Pancreas (tissue), 10 donors: ENCODE measurements around the gene MYL4. TPM values are rescaled to one million over a fixed set of nuclear protein-coding genes. Genes with fewer than 3 reads are reported as not detected.
"Not testable (repeated sequence)": the region's sequence is repeated elsewhere in the genome, so short reads cannot be mapped to it uniquely, and the experiment has no call there.

Source experiments
- ATAC-seq, 4 donors: fragments of 200-7000 bp; cut with Tn5 transposase; one replicate each; pipeline versions ENCODE4 v1.8.0 to v1.9.1; 2020; ENCODE audit warnings: mild to moderate bottlenecking in 4 of 4, moderate library complexity in 4 of 4
- DNase-seq, 6 donors: peaks; one replicate each; pipeline ENCODE4 v3.0.0-alpha.2; 2020
- FAIRE-seq: peaks from 2 replicates; lab custom pipeline; 2012; peaks lifted over from hg19 to GRCh38; lab: Jason Lieb, UNC
- H3K27ac ChIP-seq, 4 donors: fragments of 200-600 bp; sonication (generic); 1 replicate in 3 of 4; 2 replicates in 1 of 4; pipeline versions ENCODE4 v1.5.0 to v1.8.0; 2020
- H3K27me3 ChIP-seq, 4 donors: fragments of 200-600 bp; one replicate each; pipeline ENCODE4 v1.8.0; 2021
- H3K36me3 ChIP-seq, 3 donors: fragments of 200-600 bp; sonication (generic) in 1 of 3; one replicate each; pipeline versions ENCODE4 v1.5.0 to v1.8.0; 2020 to 2021
- H3K4me1 ChIP-seq, 3 donors: fragments of 200-600 bp; one replicate each; pipeline ENCODE4 v1.8.0; 2021
- H3K4me3 ChIP-seq, 4 donors: fragments of 200-600 bp; sonication (generic) in 2 of 4; one replicate each; pipeline versions ENCODE4 v1.5.0 to v1.8.0; 2020 to 2021
- H3K9me3 ChIP-seq, 4 donors: fragments of 200-600 bp; one replicate each; pipeline ENCODE4 v1.8.0; 2021
- WGBS, 2 donors: extraction: QIAGEN DNeasy Blood & Tissue Kit; methylation state at CpG; one replicate each; pipeline ENCODE4 v1.1.7; 2013; 5-methylcytosine and 5-hydroxymethylcytosine counted together
- intact Hi-C, 3 donors: fragments of 100-400 bp; cut with DNase I; formaldehyde crosslinking; loops; one replicate each; pipeline versions ENCODE4 v1.11.1 to v1.14.2; 2022
- polyA plus RNA-seq, 2 donors: library from polyadenylated mRNA; stranded (reverse); fragments of 200-250 nt; gene quantifications; one replicate each; pipeline ENCODE4 v1.2.3, GENCODE V29; 2013
- total RNA-seq, 6 donors: library from RNA; stranded (reverse); fragmentation: NEBNext Ultra II Directional in 4 of 6; extraction: Animal tissue kit (Norgen Biotek cat#: 25700) in 4 of 6; gene quantifications; one replicate each; pipeline versions ENCODE4 v1.2.1 to v1.2.4, GENCODE V29; 2021 to 2023
- TF ChIP-seq, protein P1 (sequence below), 4 donors: fragments of 200-600 bp; sonication (generic) in 3 of 4; IDR thresholded peaks; one replicate each; pipeline versions ENCODE4 v1.5.0 to v1.8.0; 2021; ENCODE audit warnings: antibody characterized with exemption in 4 of 4
- donor health status: healthy with polysubstance abuse.
- donor health status: DM: no; HTN: no; CAD: no; lungs with moderate emphysema.
- donor health status: DM: no; HTN: no; CAD: no.
- donor health status: control.
- donor health status: control.
- donor health status: Bipolar disorder and iron deficiency.
- donor health status: DM: yes; HTN: yes; CAD: no.
- donor health status: DM: no; HTN: no; CAD: no.
- donor health status: DM: no; HTN: no; CAD: no.
- donor health status: DM: yes; HTN: yes; CAD: no.

MYL4 gene
- total and polyA plus RNA-seq, 8 donors: 0.23 to 0.53 (median 0.28) TPM; not detected in 4

DNA sequence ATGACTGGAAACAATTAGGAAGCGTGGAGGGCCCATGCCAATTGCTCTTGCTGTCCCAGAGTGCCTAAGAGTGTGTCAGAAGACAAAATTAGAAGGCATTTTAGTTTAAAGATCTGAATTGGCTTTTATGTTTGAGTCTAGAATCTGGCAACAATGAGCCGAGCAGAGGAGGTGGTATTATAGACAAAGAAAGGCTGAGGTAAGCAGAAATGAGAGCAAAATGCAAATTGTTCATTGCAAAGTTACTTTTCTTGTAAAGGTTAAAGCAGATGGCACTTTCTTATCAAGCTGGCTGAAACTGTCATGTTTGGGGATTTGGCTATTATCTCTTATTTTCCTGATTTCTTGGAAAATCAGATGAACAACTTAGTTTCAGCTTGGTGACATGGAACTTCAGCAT is 3.3 kb downstream of the MYL4 start:
- no peaks in the 10 kb centered on the region for H3K9me3 ChIP-seq
- DNase-seq: no peak
- intact Hi-C loops: no loop called here
- no peaks in the 10 kb centered on the region for H3K27me3 ChIP-seq
- ATAC-seq: no peak
- H3K36me3 ChIP-seq: no peaks in the 10 kb centered on the region
- 80 to 90% methylated on average over 2 of the region's 2 CpGs for WGBS, 2 donors
- no peak for FAIRE-seq
- no peaks in the 10 kb centered on the region for H3K4me1 ChIP-seq
- no peak overlapping the region for H3K4me3 ChIP-seq
- TF ChIP-seq, protein P1, sequence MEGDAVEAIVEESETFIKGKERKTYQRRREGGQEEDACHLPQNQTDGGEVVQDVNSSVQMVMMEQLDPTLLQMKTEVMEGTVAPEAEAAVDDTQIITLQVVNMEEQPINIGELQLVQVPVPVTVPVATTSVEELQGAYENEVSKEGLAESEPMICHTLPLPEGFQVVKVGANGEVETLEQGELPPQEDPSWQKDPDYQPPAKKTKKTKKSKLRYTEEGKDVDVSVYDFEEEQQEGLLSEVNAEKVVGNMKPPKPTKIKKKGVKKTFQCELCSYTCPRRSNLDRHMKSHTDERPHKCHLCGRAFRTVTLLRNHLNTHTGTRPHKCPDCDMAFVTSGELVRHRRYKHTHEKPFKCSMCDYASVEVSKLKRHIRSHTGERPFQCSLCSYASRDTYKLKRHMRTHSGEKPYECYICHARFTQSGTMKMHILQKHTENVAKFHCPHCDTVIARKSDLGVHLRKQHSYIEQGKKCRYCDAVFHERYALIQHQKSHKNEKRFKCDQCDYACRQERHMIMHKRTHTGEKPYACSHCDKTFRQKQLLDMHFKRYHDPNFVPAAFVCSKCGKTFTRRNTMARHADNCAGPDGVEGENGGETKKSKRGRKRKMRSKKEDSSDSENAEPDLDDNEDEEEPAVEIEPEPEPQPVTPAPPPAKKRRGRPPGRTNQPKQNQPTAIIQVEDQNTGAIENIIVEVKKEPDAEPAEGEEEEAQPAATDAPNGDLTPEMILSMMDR (IDR thresholded peaks at IDR 0.05): no peak
- H3K27ac ChIP-seq: no peak overlapping the region

DNA sequence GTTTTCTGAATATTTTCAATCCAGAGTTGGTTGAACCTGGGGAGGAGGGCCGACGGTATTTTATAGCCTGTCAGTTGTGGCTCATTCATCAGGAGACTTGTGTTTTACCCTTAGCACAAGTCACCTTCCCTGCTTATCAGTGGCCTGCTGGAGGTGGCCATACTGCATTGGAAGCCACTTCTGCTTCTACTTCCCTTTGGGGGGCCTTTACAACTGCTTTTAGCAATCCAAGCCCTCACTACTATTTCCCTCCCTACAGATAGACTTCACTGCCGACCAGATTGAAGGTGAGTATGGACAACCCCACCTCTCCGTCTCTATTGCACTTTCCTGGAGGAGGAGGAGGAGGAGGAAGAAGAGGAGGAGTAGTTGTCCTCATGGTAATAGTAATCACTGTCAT is 4.4 kb downstream of the MYL4 start:
- Histone ChIP-seq H3K27ac (no peak overlapping the region), H3K4me1 (no peaks in the 10 kb centered on the region), H3K27me3 (no peaks in the 10 kb centered on the region), H3K4me3 (no peak overlapping the region), H3K9me3 (no peaks in the 10 kb centered on the region), H3K36me3 (no peaks in the 10 kb centered on the region)
- TF ChIP-seq, protein P1 (IDR thresholded peaks at IDR 0.05): no peak
- intact Hi-C loops: no loop called here
- FAIRE-seq: no peak
- WGBS, 2 donors: 65 to 83% methylated on average over 4 of the region's 4 CpGs
- ATAC-seq: no peak
- DNase-seq: no peak

DNA sequence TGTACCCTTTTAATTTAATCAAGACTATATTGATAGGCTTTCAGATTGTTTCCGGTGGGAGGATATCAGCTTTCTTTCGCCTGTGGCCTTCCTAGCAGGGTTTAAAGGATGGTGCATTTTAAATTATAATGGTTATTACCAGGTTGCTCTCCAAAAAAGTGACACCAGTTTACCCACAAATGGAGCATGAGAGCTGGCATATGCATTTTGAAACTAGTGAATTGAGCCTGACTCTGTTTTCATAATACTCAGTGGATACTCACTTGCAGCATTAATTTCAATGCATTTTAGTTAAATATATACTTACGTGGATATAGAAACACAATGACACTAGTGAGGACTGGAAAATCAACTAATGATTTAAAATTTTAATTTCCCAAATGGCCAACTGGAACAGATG is 5.8 kb downstream of the MYL4 start:
- no peak overlapping the region for H3K27ac ChIP-seq
- no peaks in the 10 kb centered on the region for H3K36me3 ChIP-seq
- intact Hi-C loops: no loop called here
- TF ChIP-seq, protein P1 (IDR thresholded peaks at IDR 0.05): no peak
- ATAC-seq: no peak
- DNase-seq: no peak
- FAIRE-seq: no peak
- 79 to 86% methylated on average over 3 of the region's 3 CpGs for WGBS, 2 donors
- H3K9me3 ChIP-seq: no peaks in the 10 kb centered on the region
- H3K4me1 ChIP-seq: no peaks in the 10 kb centered on the region
- no peak overlapping the region for H3K4me3 ChIP-seq
- no peaks in the 10 kb centered on the region for H3K27me3 ChIP-seq

DNA sequence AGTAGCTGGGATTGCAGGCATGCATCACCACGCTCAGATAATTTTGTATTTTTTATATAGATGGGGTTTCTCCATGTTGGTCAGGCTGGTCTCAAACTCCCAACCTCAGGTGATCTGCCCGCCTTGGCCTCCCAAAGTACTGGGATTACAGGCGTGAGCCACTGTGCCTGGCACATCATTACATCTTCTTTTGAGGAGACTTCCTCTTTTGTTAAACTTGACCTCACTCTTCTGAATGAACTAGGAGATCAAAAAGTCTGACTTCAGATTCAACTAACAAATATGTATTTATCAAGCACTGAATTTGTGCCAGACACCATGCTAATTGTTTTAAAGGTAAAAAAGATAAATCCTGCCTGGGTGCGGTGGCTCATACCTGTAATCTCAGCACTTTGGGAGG is 7.7 kb downstream of the MYL4 start:
- 78 to 87% methylated on average over 4 of the region's 4 CpGs for WGBS, 2 donors
- H3K27me3 ChIP-seq, ATAC-seq, H3K4me1 ChIP-seq, intact Hi-C loops, H3K27ac ChIP-seq, FAIRE-seq, H3K9me3 ChIP-seq, H3K36me3 ChIP-seq, DNase-seq, H3K4me3 ChIP-seq: not testable (repeated sequence)

DNA sequence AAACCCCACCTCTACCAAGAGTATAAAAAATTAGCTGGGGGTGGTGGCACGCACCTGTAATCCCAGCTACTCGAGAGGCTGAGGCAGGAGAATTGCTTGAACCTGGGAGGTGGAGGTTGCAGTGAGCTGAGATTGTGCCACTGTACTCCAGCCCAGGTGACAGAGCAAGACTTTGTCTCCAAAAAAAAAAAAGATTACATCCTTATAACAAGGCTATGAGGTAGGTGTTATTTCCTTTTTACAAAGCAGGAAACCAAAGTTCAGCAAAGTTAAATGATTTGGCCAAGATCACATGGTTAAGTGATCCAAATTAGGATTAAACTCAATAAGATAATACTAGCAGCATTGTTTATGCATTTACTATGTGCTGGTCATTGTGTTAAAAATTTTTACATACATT is 8.1 kb downstream of the MYL4 start:
- not testable (repeated sequence) for ATAC-seq, FAIRE-seq
- 67 to 82% methylated on average over 2 of the region's 2 CpGs for WGBS, 2 donors

DNA sequence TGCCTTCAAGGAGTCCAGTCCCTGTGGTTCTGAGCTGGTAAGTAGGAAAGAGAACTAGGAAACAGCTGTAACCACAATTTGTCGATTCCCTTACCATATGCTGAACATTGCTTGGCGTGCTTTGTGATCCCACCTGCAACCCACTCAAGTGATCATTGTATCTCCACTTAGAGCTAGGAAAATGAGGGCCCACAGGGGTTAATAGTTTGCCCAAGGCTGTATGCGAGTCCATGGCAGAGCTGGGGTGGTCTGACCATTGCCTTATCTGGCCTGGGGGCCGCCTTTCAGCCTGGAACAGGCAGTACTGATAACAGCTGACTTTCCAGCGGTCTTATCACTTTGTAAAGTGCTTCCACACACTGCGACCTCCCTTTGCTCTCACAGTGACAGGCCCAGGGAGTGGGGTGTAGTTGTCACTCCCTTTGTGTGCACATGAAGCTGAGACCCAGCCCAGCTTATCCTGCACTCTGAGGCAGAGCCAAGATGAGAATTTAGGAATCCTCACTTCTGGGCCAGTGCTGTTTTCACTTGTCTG is 9.8 kb downstream of the MYL4 start:
- FAIRE-seq (no peak), DNase-seq (no peak), ATAC-seq (no peak)
- Histone ChIP-seq H3K36me3 (no peaks in the 10 kb centered on the region), H3K27ac (no peak overlapping the region), H3K27me3 (no peaks in the 10 kb centered on the region), H3K4me1 (no peaks in the 10 kb centered on the region), H3K9me3 (no peaks in the 10 kb centered on the region), H3K4me3 (no peak overlapping the region)
- TF ChIP-seq, protein P1 (IDR thresholded peaks at IDR 0.05): no peak
- 57 to 64% methylated on average over 6 of the region's 6 CpGs for WGBS, 2 donors
- intact Hi-C loops: no loop called here

More for the DNA sequence above, 8.1 kb downstream of the MYL4 start:
- H3K9me3 ChIP-seq, H3K36me3 ChIP-seq, intact Hi-C loops, H3K4me3 ChIP-seq, H3K27me3 ChIP-seq, H3K27ac ChIP-seq, DNase-seq, H3K4me1 ChIP-seq: not testable (repeated sequence)
